ENCODE data around the gene MCEE.

- no peak for TF ChIP-seq RAD21 (IDR thresholded peaks at IDR 0.05; ENCODE audit: low read length)
- no peak for TF ChIP-seq FOXJ3 (CRISPR knock-in tag; IDR thresholded peaks at IDR 0.05)
- TF ChIP-seq CTCF (IDR thresholded peaks at IDR 0.05) = no peak
- TF ChIP-seq ZBTB33 (IDR thresholded peaks at IDR 0.05; ENCODE audit: borderline replicate concordance, low read depth) = no peak
- TF ChIP-seq NFIC (IDR thresholded peaks at IDR 0.05; ENCODE audit: borderline replicate concordance) = no peak
- no peak for TF ChIP-seq REST (IDR thresholded peaks at IDR 0.05; ENCODE audit: low read depth, low read length)
- no peak for TF ChIP-seq MXI1 (IDR thresholded peaks at IDR 0.05; ENCODE audit: low read depth, low read length)
- TF ChIP-seq TAF1 (IDR thresholded peaks at IDR 0.05; ENCODE audit: borderline replicate concordance, low read depth, low read length) = no peak
- TF ChIP-seq SMC3 (IDR thresholded peaks at IDR 0.05; ENCODE audit: low read depth, low read length) = no peak
- TF ChIP-seq MEF2A (IDR thresholded peaks at IDR 0.05; ENCODE audit: borderline replicate concordance, low read depth) = no peak
- TF ChIP-seq RFX5 (IDR thresholded peaks at IDR 0.05; ENCODE audit: low read length) = no peak
- no peak for TF ChIP-seq MAX (IDR thresholded peaks at IDR 0.05; ENCODE audit: low read depth)
- no peak for TF ChIP-seq POLR2AphosphoS5 (IDR thresholded peaks at IDR 0.05; ENCODE audit: low read depth, low read length)
- no peak for TF ChIP-seq EZH2phosphoT487 (IDR thresholded peaks at IDR 0.05; ENCODE audit: borderline replicate concordance, low read depth)
Observed at GRCh38 chr2:71074893-71075395, 55.1 kb downstream of the MCEE start.
